Left ventricle myocardium inferior (tissue), 1 donor: ENCODE results near the gene LPGAT1. TPM values are rescaled to one million over a fixed set of nuclear protein-coding genes. Genes with fewer than 3 reads are reported as not detected.

Experiments
- total RNA-seq: library from RNA; stranded (reverse); fragmentation: NEBNext Ultra II Directional; extraction: Animal tissue kit (Norgen Biotek cat#: 25700); gene quantifications from one replicate; pipeline ENCODE4 v1.2.1, GENCODE V29; 2021
- donor health status: DM: no; HTN: yes; CAD: no; lungs with severe emphysema.

Gene LPGAT1
- total RNA-seq, 1 donor from 2014 or later = 24.9 TPM

Other genes starting within 250 kb of the LPGAT1 start
- gene NEK2, start 155.1 kb downstream of the LPGAT1 start, total RNA-seq = 0.19 TPM
- 9.5 TPM for gene INTS7, start 204.8 kb upstream of the LPGAT1 start, total RNA-seq
- 0.30 TPM for gene DTL, start 205.0 kb upstream of the LPGAT1 start, total RNA-seq